GM12874 (cell line): ENCODE measurements around the gene NRXN3.

Experiments used
- CTCF ChIP-seq: IDR thresholded peaks from 2 replicates; pipeline ENCODE4 v1.5.1; 2011; ENCODE audit warnings: low read depth, mild to moderate bottlenecking, control low read depth, low read length, moderate library complexity; ENCODE audit not compliant: insufficient read depth

The NRXN3 gene

GRCh38 chr14:79599239-79599638 is 1429.1 kb downstream of the NRXN3 start:
- TF ChIP-seq CTCF = no peak

GRCh38 chr14:79600406-79600805 is 1430.2 kb downstream of the NRXN3 start:
- no peak for TF ChIP-seq CTCF

GRCh38 chr14:79601579-79601978 is 1431.4 kb downstream of the NRXN3 start:
- no peak for TF ChIP-seq CTCF

- TF ChIP-seq CTCF = no peak
These were observed 1431.9 kb downstream of the NRXN3 start for GRCh38 chr14:79602045-79602444.

GRCh38 chr14:79602742-79603141 is 1432.6 kb downstream of the NRXN3 start:
- no peak for TF ChIP-seq CTCF

GRCh38 chr14:79605849-79606248 is 1435.7 kb downstream of the NRXN3 start:
- no peak for TF ChIP-seq CTCF

GRCh38 chr14:79608446-79608845 is 1438.3 kb downstream of the NRXN3 start:
- TF ChIP-seq CTCF = no peak

- no peak for TF ChIP-seq CTCF
These were observed 1443.5 kb downstream of the NRXN3 start for GRCh38 chr14:79613625-79614024.
